HepG2 (cell line): ENCODE results near the gene ERMARD. TPM values are rescaled to one million over a fixed set of nuclear protein-coding genes. Genes with fewer than 3 reads are reported as not detected.

Experiments
- AHR ChIP-seq: IDR thresholded peaks from 2 replicates; pipeline ENCODE4 v1.6.1; 2018; ENCODE audit warnings: missing genetic modification reagents, missing compliant biosample characterization
- CENPT ChIP-seq: sonication (generic); formaldehyde crosslinking; IDR thresholded peaks from 2 replicates; pipeline ENCODE4 v1.8.0; 2022; ENCODE audit warnings: low read depth, mild to moderate bottlenecking, moderate library complexity, missing genetic modification reagents
- GFI1 ChIP-seq: sonication (generic); formaldehyde crosslinking; IDR thresholded peaks from 2 replicates; pipeline ENCODE4 v1.5.0; 2020; ENCODE audit warnings: missing genetic modification reagents, mild to moderate bottlenecking, borderline replicate concordance
- GTF3A ChIP-seq: sonication (generic); formaldehyde crosslinking; conservative IDR thresholded peaks from 2 replicates; pipeline ENCODE4 v1.4.0; 2020; ENCODE audit warnings: mild to moderate bottlenecking, missing genetic modification reagents
- HNRNPK ChIP-seq: fragments of 200-400 bp; formaldehyde crosslinking; IDR thresholded peaks from 2 replicates; pipeline ENCODE4 v1.6.1; 2018; ENCODE audit warnings: low read length, low read depth, moderate library complexity, mild to moderate bottlenecking; ENCODE audit not compliant: poor library complexity, severe bottlenecking
- IKZF1 ChIP-seq: fragments of 450-650 bp; IDR thresholded peaks from 2 replicates; pipeline ENCODE4 v1.7.1; 2016
- KDM6A ChIP-seq: IDR thresholded peaks from 2 replicates; pipeline ENCODE4 v1.6.1; 2016; ENCODE audit warnings: low read depth
- KLF13 ChIP-seq: sonication (generic); formaldehyde crosslinking; IDR thresholded peaks from 2 replicates; pipeline ENCODE4 v1.4.0; 2020; ENCODE audit warnings: mild to moderate bottlenecking, missing genetic modification reagents
- MAFF ChIP-seq: IDR thresholded peaks from 2 replicates; pipeline ENCODE4 v1.6.1; 2011; ENCODE audit warnings: low read depth, low read length, improper control_type of control experiment
- MED8 ChIP-seq: sonication (generic); formaldehyde crosslinking; IDR thresholded peaks from 2 replicates; pipeline ENCODE4 v1.8.1; 2023; ENCODE audit warnings: mild to moderate bottlenecking, missing genetic modification reagents; ENCODE audit not compliant: insufficient replicate concordance
- NR3C1 ChIP-seq: sonication (generic); formaldehyde crosslinking; IDR thresholded peaks from 2 replicates; pipeline ENCODE4 v1.4.0; 2020; ENCODE audit warnings: missing genetic modification reagents
- REPIN1 ChIP-seq: sonication (generic); formaldehyde crosslinking; IDR thresholded peaks from 2 replicates; pipeline ENCODE4 v1.8.0; 2022; ENCODE audit warnings: missing genetic modification reagents, low read depth, mild to moderate bottlenecking, borderline replicate concordance
- SKI ChIP-seq: fragments of 450-650 bp; IDR thresholded peaks from one replicate; pipeline ENCODE4 v1.6.1; 2018; ENCODE audit warnings: mild to moderate bottlenecking; ENCODE audit not compliant: partially characterized antibody
- SRSF9 ChIP-seq: fragments of 200-400 bp; formaldehyde crosslinking; IDR thresholded peaks from 2 replicates; pipeline ENCODE4 v1.6.1; 2018; ENCODE audit warnings: borderline replicate concordance, mild to moderate bottlenecking, low read depth, low read length; ENCODE audit not compliant: insufficient read depth, poor library complexity, severe bottlenecking
- TAF15 ChIP-seq: fragments of 200-400 bp; formaldehyde crosslinking; IDR thresholded peaks from one replicate; pipeline ENCODE4 v1.6.1; 2018; ENCODE audit warnings: mild to moderate bottlenecking, low read depth, low read length; ENCODE audit not compliant: poor library complexity, severe bottlenecking
- TBX2 ChIP-seq: sonication (generic); formaldehyde crosslinking; IDR thresholded peaks from 2 replicates; pipeline ENCODE4 v1.5.0; 2020; ENCODE audit warnings: missing genetic modification reagents, mild to moderate bottlenecking, borderline replicate concordance
- TEAD3 ChIP-seq: optimal IDR thresholded peaks from 2 replicates; pipeline ENCODE3; 2016; ENCODE audit warnings: borderline replicate concordance
- THAP11 ChIP-seq: IDR thresholded peaks from 2 replicates; pipeline ENCODE4 v1.6.1; 2016; ENCODE audit warnings: missing biosample characterization, missing genetic modification reagents
- WIZ ChIP-seq: sonication (generic); formaldehyde crosslinking; IDR thresholded peaks from 2 replicates; pipeline ENCODE4 v1.5.1; 2020; ENCODE audit warnings: mild to moderate bottlenecking, missing genetic modification reagents
- YEATS2 ChIP-seq: sonication (generic); formaldehyde crosslinking; IDR thresholded peaks from 2 replicates; pipeline ENCODE4 v1.4.0; 2020; ENCODE audit warnings: missing genetic modification reagents, borderline replicate concordance
- ZFP1 ChIP-seq: IDR thresholded peaks from 2 replicates; pipeline ENCODE4 v1.6.1; 2016
- ZNF530 ChIP-seq: sonication (generic); formaldehyde crosslinking; IDR thresholded peaks from 2 replicates; pipeline ENCODE4 v1.5.0; 2020; ENCODE audit warnings: low read depth, mild to moderate bottlenecking, missing genetic modification reagents
- ZNF543 ChIP-seq: sonication (generic); formaldehyde crosslinking; IDR thresholded peaks from 2 replicates; pipeline ENCODE4 v1.4.0; 2020; ENCODE audit warnings: mild to moderate bottlenecking, missing genetic modification reagents
- ZNF547 ChIP-seq: sonication (generic); formaldehyde crosslinking; IDR thresholded peaks from 2 replicates; pipeline ENCODE4 v1.5.1; 2020; ENCODE audit warnings: mild to moderate bottlenecking, missing genetic modification reagents
- ZNF619 ChIP-seq: sonication (generic); formaldehyde crosslinking; IDR thresholded peaks from 2 replicates; pipeline ENCODE4 v1.4.0; 2020; ENCODE audit warnings: mild to moderate bottlenecking, missing genetic modification reagents
- ZNF660 ChIP-seq: sonication (generic); formaldehyde crosslinking; IDR thresholded peaks from 2 replicates; pipeline ENCODE4 v1.5.1; 2020; ENCODE audit warnings: mild to moderate bottlenecking, low read depth, missing genetic modification reagents, borderline replicate concordance
- ZSCAN31 ChIP-seq: sonication (generic); formaldehyde crosslinking; IDR thresholded peaks from 2 replicates; pipeline ENCODE4 v1.5.0; 2020; ENCODE audit warnings: low read depth, mild to moderate bottlenecking, missing genetic modification reagents
- polyA plus RNA-seq, 8 experiments: library from polyadenylated mRNA; depleted of rRNA in 3 of 8; stranded (reverse) in 7 of 8; unstranded in 1 of 8; fragments of >200 nt; fragmentation: Illumina TruSeq in 4 of 8; extraction: Trizol in 4 of 8; gene quantifications; 2 replicates each; pipeline versions ENCODE4 v1.2.1 to v1.2.3, GENCODE V29; 2011 to 2016; ENCODE audit warnings: low read depth in 4 of 8, missing spikeins in 1 of 8, mixed read lengths in 1 of 8; ENCODE audit not compliant: insufficient read depth in 1 of 8
- total RNA-seq, 5 experiments: library from RNA; depleted of rRNA; stranded (reverse); fragments of >200 nt; fragmentation: Illumina TruSeq; extraction: Trizol; gene quantifications; 2 replicates each; pipeline ENCODE4 v1.2.3, GENCODE V29; 2016; ENCODE audit warnings: low read depth in 1 of 5
- TF ChIP-seq, protein P1 (sequence below), 2 experiments: fragments of 450-650 bp in 1 of 2; sonication (generic) in 1 of 2; formaldehyde crosslinking; IDR thresholded peaks; 2 replicates each; pipeline versions ENCODE4 v1.5.0 to v1.8.0; 2020 to 2022; ENCODE audit warnings: mild to moderate bottlenecking in 1 of 2, missing genetic modification reagents in 1 of 2
- TF ChIP-seq, protein P2 (sequence below): sonication (generic); formaldehyde crosslinking; IDR thresholded peaks from 2 replicates; pipeline ENCODE4 v1.8.0; 2022; ENCODE audit warnings: missing genetic modification reagents, mild to moderate bottlenecking, inconsistent platforms, borderline replicate concordance
- TF ChIP-seq, protein P3 (sequence below): sonication (generic); formaldehyde crosslinking; IDR thresholded peaks from 2 replicates; pipeline ENCODE4 v1.5.0; 2020; ENCODE audit warnings: missing genetic modification reagents

The ERMARD gene
- total and polyA plus RNA-seq, 2 of the 13 experiments (the other 11 are each of a cell fraction or from before 2014, with no cell fraction given): 8.8 to 10.7 TPM

DNA sequence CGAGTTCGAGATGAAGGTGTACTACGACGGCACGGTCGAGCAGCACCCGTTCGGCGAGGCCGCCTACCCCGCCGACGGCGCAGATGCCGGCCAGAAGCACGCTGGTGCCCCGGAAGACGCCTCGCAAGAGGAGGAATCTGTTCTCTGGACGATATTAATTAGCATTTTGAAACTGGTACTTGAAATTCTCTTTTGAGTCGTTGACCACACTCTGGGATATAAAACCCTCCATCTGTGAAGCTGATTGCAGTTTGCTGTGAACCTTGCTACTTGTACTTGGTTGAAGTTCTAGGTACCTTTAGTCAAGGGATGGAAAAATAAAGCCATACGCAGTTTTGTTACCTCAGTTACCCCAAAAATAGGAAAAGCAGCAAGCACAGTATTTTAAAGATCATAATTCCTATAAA, 48.6 kb upstream of the ERMARD start (continued):
- TF ChIP-seq GFI1 (CRISPR knock-in tag) (no peak), NR3C1 (CRISPR knock-in tag) (no peak), ZNF619 (no peak), KLF13 (CRISPR knock-in tag) (no peak), SKI (no peak), CENPT (no peak), ZSCAN31 (CRISPR knock-in tag) (no peak), TBX2 (CRISPR knock-in tag) (no peak), REPIN1 (CRISPR knock-in tag) (no peak), MED8 (CRISPR knock-in tag) (no peak), IKZF1 (no peak), TAF15 (peak; percentile 5), ZFP1 (no peak), ZNF660 (no peak), YEATS2 (CRISPR knock-in tag) (no peak), ZNF543 (CRISPR knock-in tag) (no peak), AHR (CRISPR knock-in tag) (no peak), WIZ (CRISPR knock-in tag) (no peak), THAP11 (CRISPR knock-in tag) (no peak), KDM6A (CRISPR knock-in tag) (no peak), ZNF530 (CRISPR knock-in tag) (no peak), MAFF (no peak), HNRNPK (no peak), ZNF547 (CRISPR knock-in tag) (no peak), SRSF9 (no peak), TEAD3 (CRISPR knock-in tag) (no peak), GTF3A (CRISPR knock-in tag) (no peak)
- TF ChIP-seq, protein P1, sequence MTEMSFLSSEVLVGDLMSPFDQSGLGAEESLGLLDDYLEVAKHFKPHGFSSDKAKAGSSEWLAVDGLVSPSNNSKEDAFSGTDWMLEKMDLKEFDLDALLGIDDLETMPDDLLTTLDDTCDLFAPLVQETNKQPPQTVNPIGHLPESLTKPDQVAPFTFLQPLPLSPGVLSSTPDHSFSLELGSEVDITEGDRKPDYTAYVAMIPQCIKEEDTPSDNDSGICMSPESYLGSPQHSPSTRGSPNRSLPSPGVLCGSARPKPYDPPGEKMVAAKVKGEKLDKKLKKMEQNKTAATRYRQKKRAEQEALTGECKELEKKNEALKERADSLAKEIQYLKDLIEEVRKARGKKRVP (CRISPR knock-in tag; IDR thresholded peaks at IDR 0.05): no peak
- TF ChIP-seq, protein P2, sequence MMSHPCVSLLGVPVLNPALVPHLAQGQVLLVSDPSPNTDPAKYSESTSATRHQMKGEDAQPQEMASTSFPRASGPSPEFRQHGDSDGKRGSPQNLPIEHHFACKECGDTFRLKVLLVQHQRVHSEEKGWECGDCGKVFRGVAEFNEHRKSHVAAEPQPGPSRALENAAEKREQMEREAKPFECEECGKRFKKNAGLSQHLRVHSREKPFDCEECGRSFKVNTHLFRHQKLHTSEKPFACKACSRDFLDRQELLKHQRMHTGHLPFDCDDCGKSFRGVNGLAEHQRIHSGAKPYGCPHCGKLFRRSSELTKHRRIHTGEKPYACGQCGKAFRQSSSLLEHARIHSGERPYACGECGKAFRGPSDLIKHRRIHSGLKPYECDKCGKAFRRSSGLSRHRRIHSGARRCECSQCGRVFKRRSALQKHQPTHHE (CRISPR knock-in tag): no peak
- TF ChIP-seq, protein P3, sequence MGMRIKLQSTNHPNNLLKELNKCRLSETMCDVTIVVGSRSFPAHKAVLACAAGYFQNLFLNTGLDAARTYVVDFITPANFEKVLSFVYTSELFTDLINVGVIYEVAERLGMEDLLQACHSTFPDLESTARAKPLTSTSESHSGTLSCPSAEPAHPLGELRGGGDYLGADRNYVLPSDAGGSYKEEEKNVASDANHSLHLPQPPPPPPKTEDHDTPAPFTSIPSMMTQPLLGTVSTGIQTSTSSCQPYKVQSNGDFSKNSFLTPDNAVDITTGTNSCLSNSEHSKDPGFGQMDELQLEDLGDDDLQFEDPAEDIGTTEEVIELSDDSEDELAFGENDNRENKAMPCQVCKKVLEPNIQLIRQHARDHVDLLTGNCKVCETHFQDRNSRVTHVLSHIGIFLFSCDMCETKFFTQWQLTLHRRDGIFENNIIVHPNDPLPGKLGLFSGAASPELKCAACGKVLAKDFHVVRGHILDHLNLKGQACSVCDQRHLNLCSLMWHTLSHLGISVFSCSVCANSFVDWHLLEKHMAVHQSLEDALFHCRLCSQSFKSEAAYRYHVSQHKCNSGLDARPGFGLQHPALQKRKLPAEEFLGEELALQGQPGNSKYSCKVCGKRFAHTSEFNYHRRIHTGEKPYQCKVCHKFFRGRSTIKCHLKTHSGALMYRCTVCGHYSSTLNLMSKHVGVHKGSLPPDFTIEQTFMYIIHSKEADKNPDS (CRISPR knock-in tag): no peak; the same call in 1 of the 2 replicates
